ENCODE measurements around the gene SLC38A7.
A peak's percentile ranks its signal among the peaks of the same experiment; 100 is the strongest.

Gene SLC38A7

GRCh38 chr16:58713742-58714141 is 29.2 kb upstream of the SLC38A7 start:
- Histone ChIP-seq H3K9ac (ENCODE audit: low read length) (no peak overlapping the region), H3K27ac (ENCODE audit: low read length, poor library complexity, severe bottlenecking) (no peak overlapping the region), H3K18ac (ENCODE audit: low read depth in 1 of 2, low read length in 2 of 2) (no peak overlapping the region), H3K4ac (ENCODE audit: low read depth in 1 of 2, low read length in 2 of 2) (no peak overlapping the region), H3K4me2 (ENCODE audit: low read length, poor library complexity, severe bottlenecking) (no peak overlapping the region), H2BK120ac (ENCODE audit: low read depth, low read length) (no peak overlapping the region), H3K9me3 (ENCODE audit: control insufficient read depth, low read length) (no peaks in the 10 kb centered on the region), H2AFZ (ENCODE audit: low read depth, low read length) (no peak overlapping the region), H2BK5ac (ENCODE audit: low read depth, low read length, poor library complexity, severe bottlenecking) (no peak overlapping the region), H3K4me3 (ENCODE audit: insufficient read depth in 1 of 2, low read depth in 1 of 2, low read length in 2 of 2) (no peak overlapping the region), H3K14ac (ENCODE audit: low read length in 2 of 2) (no peak overlapping the region), H2AK5ac (ENCODE audit: low read length, severe bottlenecking) (no peak overlapping the region), H4K8ac (ENCODE audit: low read length) (no peak overlapping the region), H3K27me3 (ENCODE audit: control insufficient read depth in 1 of 2, insufficient read depth in 1 of 2, low read length in 2 of 2) (no peaks in the 10 kb centered on the region), H3K79me1 (replicated peaks; ENCODE audit: low read length, poor library complexity, severe bottlenecking) (peaks cover 8% of the 10 kb centered on the region), H2BK15ac (ENCODE audit: low read depth, poor library complexity, severe bottlenecking) (no peak overlapping the region), H2BK12ac (ENCODE audit: low read length in 2 of 2) (no peak overlapping the region), H3K36me3 (ENCODE audit: control insufficient read depth in 1 of 2, insufficient read depth in 2 of 2, low read depth in 1 of 2, low read length in 2 of 2) (peaks cover 42 to 63% of the 10 kb centered on the region in 2 experiments), H3K23ac (ENCODE audit: low read length in 2 of 2) (no peak overlapping the region), H3K4me1 (ENCODE audit: control insufficient read depth, insufficient read depth, low read depth, low read length) (peaks cover 2% of the 10 kb centered on the region), H4K91ac (ENCODE audit: low read length) (no peak overlapping the region)
- DNase-seq, result no peak
- no CpG with 5 or more reads among the region's 1 CpG for WGBS

- no peak overlapping the region for H4K91ac ChIP-seq (ENCODE audit: low read length)
- H3K36me3 ChIP-seq (ENCODE audit: control insufficient read depth in 1 of 2, insufficient read depth in 2 of 2, low read depth in 1 of 2, low read length in 2 of 2), result peaks cover 36 to 52% of the 10 kb centered on the region in 2 experiments
- no peak overlapping the region for H3K4ac ChIP-seq (ENCODE audit: low read depth in 1 of 2, low read length in 2 of 2)
- no peak overlapping the region for H2BK12ac ChIP-seq (ENCODE audit: low read length in 2 of 2)
- no peak overlapping the region for H3K27ac ChIP-seq (ENCODE audit: low read length, poor library complexity, severe bottlenecking)
- no peaks in the 10 kb centered on the region for H3K27me3 ChIP-seq (ENCODE audit: control insufficient read depth in 1 of 2, insufficient read depth in 1 of 2, low read length in 2 of 2)
- H3K4me1 ChIP-seq (ENCODE audit: control insufficient read depth, insufficient read depth, low read depth, low read length), result peaks cover 2% of the 10 kb centered on the region
- H2BK5ac ChIP-seq (ENCODE audit: low read depth, low read length, poor library complexity, severe bottlenecking), result no peak overlapping the region
- H3K23ac ChIP-seq (ENCODE audit: low read length in 2 of 2), result no peak overlapping the region
- no peak overlapping the region for H3K4me3 ChIP-seq (ENCODE audit: insufficient read depth in 1 of 2, low read depth in 1 of 2, low read length in 2 of 2)
- H3K18ac ChIP-seq (ENCODE audit: low read depth in 1 of 2, low read length in 2 of 2), result no peak overlapping the region
- no peak overlapping the region for H2AFZ ChIP-seq (ENCODE audit: low read depth, low read length)
- no peak overlapping the region for H3K14ac ChIP-seq (ENCODE audit: low read length in 2 of 2)
- no peak overlapping the region for H4K8ac ChIP-seq (ENCODE audit: low read length)
- H3K79me1 ChIP-seq (replicated peaks; ENCODE audit: low read length, poor library complexity, severe bottlenecking), result peaks cover 5% of the 10 kb centered on the region
- no peak overlapping the region for H2AK5ac ChIP-seq (ENCODE audit: low read length, severe bottlenecking)
- no peak overlapping the region for H3K4me2 ChIP-seq (ENCODE audit: low read length, poor library complexity, severe bottlenecking)
- H2BK120ac ChIP-seq (ENCODE audit: low read depth, low read length), result no peak overlapping the region
- WGBS, result 97% methylated on average over 6 of the region's 7 CpGs
- no peak for DNase-seq
- H3K9ac ChIP-seq (ENCODE audit: low read length), result no peak overlapping the region
- no peak overlapping the region for H2BK15ac ChIP-seq (ENCODE audit: low read depth, poor library complexity, severe bottlenecking)
- H3K9me3 ChIP-seq (ENCODE audit: control insufficient read depth, low read length), result no peaks in the 10 kb centered on the region
Observed at GRCh38 chr16:58709333-58709732, 24.8 kb upstream of the SLC38A7 start.

- H2BK5ac ChIP-seq (ENCODE audit: low read depth, low read length, poor library complexity, severe bottlenecking), result no peak overlapping the region
- no peak overlapping the region for H2BK120ac ChIP-seq (ENCODE audit: low read depth, low read length)
- no peak overlapping the region for H4K91ac ChIP-seq (ENCODE audit: low read length)
- H3K27me3 ChIP-seq (ENCODE audit: control insufficient read depth in 1 of 2, insufficient read depth in 1 of 2, low read length in 2 of 2), result no peaks in the 10 kb centered on the region
- no peak overlapping the region for H2BK15ac ChIP-seq (ENCODE audit: low read depth, poor library complexity, severe bottlenecking)
- no peaks in the 10 kb centered on the region for H3K9me3 ChIP-seq (ENCODE audit: control insufficient read depth, low read length)
- H3K4me1 ChIP-seq (ENCODE audit: control insufficient read depth, insufficient read depth, low read depth, low read length), result no peaks in the 10 kb centered on the region
- H3K18ac ChIP-seq (ENCODE audit: low read depth in 1 of 2, low read length in 2 of 2), result no peak overlapping the region
- no peak overlapping the region for H3K14ac ChIP-seq (ENCODE audit: low read length in 2 of 2)
- no peak overlapping the region for H3K4me3 ChIP-seq (ENCODE audit: insufficient read depth in 1 of 2, low read depth in 1 of 2, low read length in 2 of 2)
- no peak overlapping the region for H3K4me2 ChIP-seq (ENCODE audit: low read length, poor library complexity, severe bottlenecking)
- H4K8ac ChIP-seq (ENCODE audit: low read length), result no peak overlapping the region
- H3K36me3 ChIP-seq (ENCODE audit: control insufficient read depth in 1 of 2, insufficient read depth in 2 of 2, low read depth in 1 of 2, low read length in 2 of 2), result no peaks in the 10 kb centered on the region
- H3K23ac ChIP-seq (ENCODE audit: low read length in 2 of 2), result no peak overlapping the region
- no peak overlapping the region for H2BK12ac ChIP-seq (ENCODE audit: low read length in 2 of 2)
- H3K79me1 ChIP-seq (replicated peaks; ENCODE audit: low read length, poor library complexity, severe bottlenecking), result no peaks in the 10 kb centered on the region
- H2AK5ac ChIP-seq (ENCODE audit: low read length, severe bottlenecking), result no peak overlapping the region
- no peak for DNase-seq
- no peak overlapping the region for H3K4ac ChIP-seq (ENCODE audit: low read depth in 1 of 2, low read length in 2 of 2)
- no peak overlapping the region for H2AFZ ChIP-seq (ENCODE audit: low read depth, low read length)
- peak overlapping the region; percentile 2 for H3K9ac ChIP-seq (ENCODE audit: low read length)
- no peak overlapping the region for H3K27ac ChIP-seq (ENCODE audit: low read length, poor library complexity, severe bottlenecking)
- WGBS, result 89% methylated on average over 4 of the region's 4 CpGs
Observed at GRCh38 chr16:58699151-58699550, 14.6 kb upstream of the SLC38A7 start.

- H2BK15ac ChIP-seq (ENCODE audit: low read depth, poor library complexity, severe bottlenecking), result no peak overlapping the region
- H2AFZ ChIP-seq (ENCODE audit: low read depth, low read length), result no peak overlapping the region
- H2BK120ac ChIP-seq (ENCODE audit: low read depth, low read length), result no peak overlapping the region
- H3K36me3 ChIP-seq (ENCODE audit: control insufficient read depth in 1 of 2, insufficient read depth in 2 of 2, low read depth in 1 of 2, low read length in 2 of 2), result no peaks in the 10 kb centered on the region
- no peak overlapping the region for H4K91ac ChIP-seq (ENCODE audit: low read length)
- H3K27ac ChIP-seq (ENCODE audit: low read length, poor library complexity, severe bottlenecking), result no peak overlapping the region
- H3K4me1 ChIP-seq (ENCODE audit: control insufficient read depth, insufficient read depth, low read depth, low read length), result no peaks in the 10 kb centered on the region
- H3K4me2 ChIP-seq (ENCODE audit: low read length, poor library complexity, severe bottlenecking), result no peak overlapping the region
- H3K23ac ChIP-seq (ENCODE audit: low read length in 2 of 2), result no peak overlapping the region
- WGBS, result 83% methylated on average over 1 of the region's 1 CpG
- H4K8ac ChIP-seq (ENCODE audit: low read length), result no peak overlapping the region
- H3K4me3 ChIP-seq (ENCODE audit: insufficient read depth in 1 of 2, low read depth in 1 of 2, low read length in 2 of 2), result no peak overlapping the region
- no peak overlapping the region for H2BK12ac ChIP-seq (ENCODE audit: low read length in 2 of 2)
- H3K9me3 ChIP-seq (ENCODE audit: control insufficient read depth, low read length), result no peaks in the 10 kb centered on the region
- no peaks in the 10 kb centered on the region for H3K79me1 ChIP-seq (replicated peaks; ENCODE audit: low read length, poor library complexity, severe bottlenecking)
- H3K9ac ChIP-seq (ENCODE audit: low read length), result no peak overlapping the region
- H2AK5ac ChIP-seq (ENCODE audit: low read length, severe bottlenecking), result no peak overlapping the region
- no peak for DNase-seq
- no peak overlapping the region for H3K14ac ChIP-seq (ENCODE audit: low read length in 2 of 2)
- no peaks in the 10 kb centered on the region for H3K27me3 ChIP-seq (ENCODE audit: control insufficient read depth in 1 of 2, insufficient read depth in 1 of 2, low read length in 2 of 2)
- no peak overlapping the region for H3K18ac ChIP-seq (ENCODE audit: low read depth in 1 of 2, low read length in 2 of 2)
- H3K4ac ChIP-seq (ENCODE audit: low read depth in 1 of 2, low read length in 2 of 2), result no peak overlapping the region
- H2BK5ac ChIP-seq (ENCODE audit: low read depth, low read length, poor library complexity, severe bottlenecking), result no peak overlapping the region
Observed at GRCh38 chr16:58695368-58695767, 10.8 kb upstream of the SLC38A7 start.
